HUES6 (cell line): ENCODE data around the gene ZNF431.
"Not testable (repeated sequence)": the region's sequence is repeated elsewhere in the genome, so short reads cannot be mapped to it uniquely, and the experiment has no call there.

Experiments
- H3K27ac ChIP-seq: 2 replicates; pipeline ENCODE4 v1.7.0; 2013; ENCODE audit warnings: low read depth, mild to moderate bottlenecking, low read length, inconsistent platforms
- H3K27me3 ChIP-seq: 2 replicates; pipeline ENCODE4 v1.6.1; 2013; ENCODE audit warnings: low read length; ENCODE audit not compliant: control insufficient read depth, insufficient read depth
- H3K36me3 ChIP-seq: 2 replicates; pipeline ENCODE4 v1.6.1; 2013; ENCODE audit warnings: low read length; ENCODE audit not compliant: control insufficient read depth, insufficient read depth
- H3K4me1 ChIP-seq: 2 replicates; pipeline ENCODE4 v1.6.1; 2013; ENCODE audit warnings: low read length; ENCODE audit not compliant: control insufficient read depth, insufficient read depth
- H3K4me3 ChIP-seq: 2 replicates; pipeline ENCODE4 v1.5.1; 2013; ENCODE audit warnings: low read depth, low read length
- H3K9ac ChIP-seq: one replicate; pipeline ENCODE4 v1.6.1; 2013; ENCODE audit warnings: mild to moderate bottlenecking, low read length
- H3K9me3 ChIP-seq: 2 replicates; pipeline ENCODE4 v1.6.1; 2013; ENCODE audit warnings: low read depth, low read length; ENCODE audit not compliant: control insufficient read depth, insufficient read depth

ZNF431 gene

GRCh38 chr19:21127001-21127400, 14.8 kb upstream of the ZNF431 start:
- no peaks in the 10 kb centered on the region for H3K27me3 ChIP-seq
- H3K9me3 ChIP-seq = peaks cover 8% of the 10 kb centered on the region; the same call in 1 of the 2 replicates
- peaks cover 5% of the 10 kb centered on the region; the same call in 1 of the 2 replicates for H3K4me1 ChIP-seq
- no peak overlapping the region for H3K27ac ChIP-seq
- no peak overlapping the region for H3K9ac ChIP-seq
- H3K36me3 ChIP-seq = peaks cover 9% of the 10 kb centered on the region; the same call in 1 of the 2 replicates
- H3K4me3 ChIP-seq = no peak overlapping the region

GRCh38 chr19:21127898-21128297, 13.9 kb upstream of the ZNF431 start:
- H3K9ac ChIP-seq = no peak overlapping the region

DNA sequence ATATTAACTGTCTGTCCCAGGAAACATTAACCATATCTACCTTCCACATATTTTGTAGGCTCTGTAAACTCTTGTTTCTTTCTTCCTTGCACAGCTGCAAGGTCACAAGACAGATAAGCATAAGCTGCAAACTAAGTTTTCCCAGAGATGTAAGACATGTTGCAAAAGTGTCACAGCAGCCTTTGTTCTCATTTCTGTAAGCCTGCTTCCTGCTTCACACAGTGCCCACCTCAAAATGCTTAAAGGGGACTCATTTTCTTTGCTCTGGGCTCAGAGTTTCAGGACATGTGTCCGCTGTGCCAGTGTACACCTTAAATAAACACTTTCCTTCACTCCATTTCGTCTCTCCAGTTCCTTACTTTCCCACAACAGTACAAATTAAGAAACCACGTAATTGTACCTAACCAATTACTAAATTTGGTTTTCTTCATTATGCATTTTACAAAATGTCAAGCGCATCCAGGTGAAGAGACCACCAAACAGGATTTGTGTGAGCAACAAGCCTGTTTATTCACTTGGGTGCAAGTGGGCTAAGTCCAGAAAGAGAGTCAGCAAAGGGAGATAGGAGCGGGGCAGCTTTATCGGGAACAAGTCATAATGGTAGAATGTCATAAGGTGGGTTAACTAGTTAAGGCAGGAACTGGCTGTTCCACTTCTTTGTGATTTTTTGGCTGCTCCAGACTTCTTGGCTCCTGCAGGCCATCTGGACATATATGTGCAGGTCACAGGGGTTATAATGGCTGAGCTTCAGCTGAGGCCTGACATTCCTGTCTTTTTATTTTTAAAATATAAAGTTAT, 12.7 kb upstream of the ZNF431 start:
- H3K36me3 ChIP-seq = peaks cover 1% of the 10 kb centered on the region; the same call in 1 of the 2 replicates
- no peak overlapping the region for H3K9ac ChIP-seq
- peaks cover 8% of the 10 kb centered on the region; the same call in 1 of the 2 replicates for H3K9me3 ChIP-seq
- no peak overlapping the region for H3K4me3 ChIP-seq
- H3K4me1 ChIP-seq = peaks cover 5% of the 10 kb centered on the region; the same call in 1 of the 2 replicates
- no peak overlapping the region for H3K27ac ChIP-seq
- H3K27me3 ChIP-seq = no peaks in the 10 kb centered on the region

More at GRCh38 chr19:21127898-21128297, 13.9 kb upstream of the ZNF431 start:
- Histone ChIP-seq H3K36me3 (peaks cover 5% of the 10 kb centered on the region; the same call in 1 of the 2 replicates), H3K9me3 (peaks cover 8% of the 10 kb centered on the region; the same call in 1 of the 2 replicates), H3K4me1 (peaks cover 5% of the 10 kb centered on the region; the same call in 1 of the 2 replicates), H3K27me3 (no peaks in the 10 kb centered on the region), H3K27ac (no peak overlapping the region), H3K4me3 (no peak overlapping the region)

DNA sequence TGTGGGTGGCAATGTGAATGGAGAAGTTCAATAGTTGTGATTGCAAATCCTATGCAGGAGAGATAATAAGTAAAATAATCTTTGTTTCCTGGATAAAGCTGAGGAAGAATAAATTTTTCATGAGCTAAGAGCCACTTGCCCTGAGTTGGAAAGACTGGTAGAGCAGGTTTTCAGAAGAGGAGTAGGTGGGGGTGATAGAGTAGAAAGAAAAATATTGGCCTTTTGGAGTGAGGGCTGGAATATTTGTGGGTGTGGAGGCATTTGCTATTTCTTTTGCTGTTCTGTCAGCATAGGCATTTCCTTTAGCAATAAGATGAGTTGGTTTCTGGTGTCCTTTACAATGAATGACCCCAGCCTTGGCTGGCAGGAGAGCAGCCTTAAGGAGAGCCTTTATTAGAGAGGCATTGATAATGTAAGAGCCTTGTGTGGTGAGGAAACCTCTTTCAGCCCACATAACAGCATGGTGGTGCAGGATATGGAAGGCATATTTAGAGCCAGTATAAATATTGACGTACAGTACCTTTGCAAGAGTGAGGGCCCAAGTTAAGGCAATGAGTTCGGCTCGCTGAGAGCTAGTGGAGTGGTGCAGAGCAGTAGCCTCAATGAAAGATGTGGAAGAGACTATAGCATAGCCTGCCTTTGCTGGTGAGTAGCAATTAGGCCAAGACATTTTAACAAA, 11.6 kb upstream of the ZNF431 start:
- peaks cover 5% of the 10 kb centered on the region; the same call in 1 of the 2 replicates for H3K4me1 ChIP-seq
- no peak overlapping the region for H3K4me3 ChIP-seq
- H3K27ac ChIP-seq = no peak overlapping the region
- peaks cover 8% of the 10 kb centered on the region; the same call in 1 of the 2 replicates for H3K9me3 ChIP-seq
- H3K27me3 ChIP-seq = no peaks in the 10 kb centered on the region
- H3K36me3 ChIP-seq = no peaks in the 10 kb centered on the region
- H3K9ac ChIP-seq = no peak overlapping the region

GRCh38 chr19:21133633-21134032, 8.2 kb upstream of the ZNF431 start:
- Histone ChIP-seq H3K9me3 (peaks cover 3% of the 10 kb centered on the region; the same call in 1 of the 2 replicates), H3K4me1 (peaks cover 5% of the 10 kb centered on the region; the same call in 1 of the 2 replicates), H3K27ac (no peak overlapping the region), H3K4me3 (no peak overlapping the region), H3K9ac (no peak overlapping the region), H3K36me3 (no peaks in the 10 kb centered on the region), H3K27me3 (no peaks in the 10 kb centered on the region)

DNA sequence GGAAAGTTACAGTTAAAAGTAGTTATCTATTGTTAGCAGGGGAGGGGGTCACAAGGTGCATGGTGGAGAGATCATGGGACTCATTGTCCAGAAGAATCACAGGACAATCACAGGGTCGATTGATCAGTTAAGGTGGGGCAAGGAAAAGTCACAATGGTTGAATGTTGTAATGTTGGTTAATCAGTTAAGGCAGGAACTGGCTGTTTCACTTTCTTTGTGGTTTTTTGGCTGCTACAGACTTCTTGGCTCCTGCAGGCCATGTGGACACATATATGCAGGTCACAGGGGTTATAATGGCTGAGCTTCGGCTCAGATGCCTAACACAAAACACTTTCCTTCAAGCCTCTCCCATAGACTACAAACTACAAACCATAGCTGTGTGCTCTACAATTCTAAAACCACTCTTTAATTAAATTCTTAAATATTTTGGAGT, 6.9 kb upstream of the ZNF431 start:
- Histone ChIP-seq H3K9ac (no peak overlapping the region), H3K4me3 (no peak overlapping the region), H3K27ac (no peak overlapping the region), H3K27me3 (no peaks in the 10 kb centered on the region), H3K36me3 (no peaks in the 10 kb centered on the region), H3K4me1 (peaks cover 2% of the 10 kb centered on the region; the same call in 1 of the 2 replicates), H3K9me3 (peaks cover 3% of the 10 kb centered on the region; the same call in 1 of the 2 replicates)

DNA sequence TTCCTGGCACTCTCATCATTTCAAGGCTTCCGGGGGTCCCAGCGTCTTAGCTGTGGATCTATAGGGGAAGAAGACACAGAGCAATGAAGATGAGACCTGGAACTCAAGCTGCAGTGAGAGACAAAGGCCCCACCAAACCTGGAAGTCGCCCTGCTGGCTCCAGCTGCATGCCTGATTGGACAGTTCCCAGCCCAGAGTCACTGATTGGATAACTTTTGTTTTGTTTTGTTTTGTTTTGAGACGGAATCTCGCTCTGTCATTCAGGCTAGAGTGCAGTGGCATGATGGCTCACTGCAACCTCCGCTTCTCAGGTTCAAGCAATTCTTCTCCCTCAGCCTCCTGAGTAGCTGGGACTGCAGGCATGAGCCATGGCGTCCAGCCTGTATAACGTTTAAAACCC, 6.4 kb upstream of the ZNF431 start:
- Histone ChIP-seq H3K9ac (no peak overlapping the region), H3K36me3 (no peaks in the 10 kb centered on the region), H3K27ac (no peak overlapping the region), H3K4me1 (no peaks in the 10 kb centered on the region), H3K27me3 (no peaks in the 10 kb centered on the region), H3K9me3 (peaks cover 3% of the 10 kb centered on the region; the same call in 1 of the 2 replicates), H3K4me3 (no peak overlapping the region)

DNA sequence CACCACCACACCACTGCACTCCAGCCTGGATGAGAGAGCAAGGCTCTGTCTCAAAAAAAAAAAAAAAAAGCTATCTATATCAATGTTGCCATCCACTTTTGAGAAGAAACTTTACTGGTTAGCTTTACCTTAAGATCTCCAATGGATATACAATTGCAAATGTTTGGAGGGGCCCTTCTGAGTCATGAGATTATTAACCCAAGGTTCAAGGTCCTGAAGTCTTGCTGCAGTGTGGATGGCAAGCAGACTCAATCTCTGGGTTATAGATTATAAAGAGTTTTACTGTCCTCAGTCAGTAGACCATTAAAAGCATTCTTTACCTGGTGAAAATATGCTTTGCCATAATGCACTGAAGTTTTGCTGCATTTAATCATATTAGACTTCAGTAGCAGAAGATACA, 3.7 kb upstream of the ZNF431 start:
- H3K9ac ChIP-seq = no peak overlapping the region
- H3K27ac ChIP-seq = no peak overlapping the region
- no peak overlapping the region for H3K4me3 ChIP-seq
- H3K4me1 ChIP-seq = peaks cover 3% of the 10 kb centered on the region; the same call in 1 of the 2 replicates
- H3K27me3 ChIP-seq = no peaks in the 10 kb centered on the region
- H3K9me3 ChIP-seq = no peaks in the 10 kb centered on the region
- no peaks in the 10 kb centered on the region for H3K36me3 ChIP-seq

DNA sequence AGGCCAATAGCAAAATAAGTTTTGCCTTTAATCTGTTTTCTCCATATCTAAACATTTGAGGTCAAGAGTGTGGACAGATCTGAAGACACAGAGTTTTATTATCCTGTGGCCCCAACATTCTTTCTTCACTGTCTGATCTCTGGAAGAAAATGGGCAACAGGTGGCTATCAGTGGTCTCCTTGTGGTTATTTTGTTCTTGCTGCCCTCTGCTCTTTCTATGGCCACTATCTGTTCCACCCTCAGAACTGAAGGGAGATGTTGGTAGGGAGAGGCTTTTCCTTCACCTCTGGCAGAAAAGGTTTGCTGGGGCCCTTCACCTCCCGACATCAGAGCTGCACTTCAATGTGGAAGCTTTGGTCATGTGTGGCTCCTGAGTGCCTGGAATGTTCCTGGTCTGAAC, 834 bp upstream of the ZNF431 start:
- not testable (repeated sequence) for H3K4me3 ChIP-seq, H3K4me1 ChIP-seq, H3K27ac ChIP-seq, H3K9me3 ChIP-seq, H3K27me3 ChIP-seq, H3K9ac ChIP-seq
- peaks cover 28% of the 10 kb centered on the region for H3K36me3 ChIP-seq

- Histone ChIP-seq H3K36me3 (peaks cover 52% of the 10 kb centered on the region), H3K4me1 (peaks cover 3% of the 10 kb centered on the region; the same call in 1 of the 2 replicates), H3K9ac (no peak overlapping the region), H3K4me3 (0 out of 2 replicates have a peak overlapping the region, but pooled peaks have one; percentile 99), H3K27ac (no peak overlapping the region), H3K9me3 (peaks cover 26% of the 10 kb centered on the region), H3K27me3 (no peaks in the 10 kb centered on the region)
These were observed 1.6 kb downstream of the ZNF431 start for GRCh38 chr19:21143428-21143827.

GRCh38 chr19:21143854-21144253, 2.0 kb downstream of the ZNF431 start:
- no peak overlapping the region for H3K4me3 ChIP-seq
- peaks cover 3% of the 10 kb centered on the region; the same call in 1 of the 2 replicates for H3K4me1 ChIP-seq
- no peaks in the 10 kb centered on the region for H3K27me3 ChIP-seq
- no peak overlapping the region for H3K9ac ChIP-seq
- no peak overlapping the region for H3K27ac ChIP-seq
- H3K9me3 ChIP-seq = peaks cover 30% of the 10 kb centered on the region
- H3K36me3 ChIP-seq = peaks cover 56% of the 10 kb centered on the region
